ENCODE results near the gene FGFR3. TPM values are rescaled to one million over a fixed set of nuclear protein-coding genes. Genes with fewer than 3 reads are reported as not detected.

FGFR3 gene
- total and polyA plus RNA-seq, 10 of the 15 experiments (the other 5 are each of a cell fraction or from before 2014, with no cell fraction given): 0.05 to 0.33 (median 0.18) TPM; not detected in 6

- TF ChIP-seq PRDM15 (CRISPR knock-in tag; IDR thresholded peaks at IDR 0.05) (no peak), MTA2 (IDR thresholded peaks at IDR 0.05; ENCODE audit: low read depth) (no peak)
Measured at GRCh38 chr4:1819284-1819683, 26.2 kb downstream of the FGFR3 start (continued).

GRCh38 chr4:1819816-1820215, 26.7 kb downstream of the FGFR3 start:
- Histone ChIP-seq H3K27me3 (replicated peaks in 1 of 2; ENCODE audit: control insufficient read depth in 2 of 2, insufficient read depth in 2 of 2, low read length in 1 of 2) (no peaks in the 10 kb centered on the region), H2AFZ (ENCODE audit: control insufficient read depth, low read depth, low read length) (no peak overlapping the region), H3K27ac (ENCODE audit: control insufficient read depth, insufficient read depth) (no peak overlapping the region), H3K4me2 (ENCODE audit: control insufficient read depth, insufficient read depth) (no peak overlapping the region), H3K9ac (ENCODE audit: control insufficient read depth, insufficient read depth, low read length) (no peak overlapping the region), H4K20me1 (ENCODE audit: control insufficient read depth, insufficient read depth) (no peaks in the 10 kb centered on the region), H3K4me1 (ENCODE audit: control insufficient read depth, insufficient read depth, low read length) (no peaks in the 10 kb centered on the region), H3K36me3 (ENCODE audit: control insufficient read depth in 2 of 2, insufficient read depth in 2 of 2, low read length in 1 of 2) (peaks cover 16 to 37% of the 10 kb centered on the region in 2 experiments; a peak in 3 of 4 replicates), H3K4me3 (no peak overlapping the region), H3K79me2 (ENCODE audit: control insufficient read depth, insufficient read depth, low read length) (no peaks in the 10 kb centered on the region), H3K9me3 (replicated peaks; ENCODE audit: control insufficient read depth, insufficient read depth, low read length) (no peaks in the 10 kb centered on the region)
- ChIA-PET CTCF (interaction anchor here (1.2 kb wide), 2 partner anchors 9 to 11 kb away, joined by 3 read pairs; no protein-coding TSS in a partner anchor), POLR2A (no interaction called here), RAD21 (ENCODE audit: unreplicated experiment) (no interaction called here), SMC1A (ENCODE audit: uncharacterized antibody, unreplicated experiment) (interaction anchor here (1.6 kb wide), 1 partner anchor 80 kb away, joined by 4 read pairs; no protein-coding TSS in a partner anchor)
- ATAC-seq (no peak), DNase-seq (ENCODE audit: low read depth, low spot score) (no peak), FAIRE-seq (no peak)
- in situ Hi-C loops (cut with MboI): loop anchor here (5.0 kb wide), 1 partner anchor 78 kb away; no protein-coding TSS in a partner anchor
- 80% methylated on average over 7 of the region's 7 CpGs for WGBS (ENCODE audit: insufficient coverage, insufficient replicate concordance, low lambda C conversion rate, missing lambda C conversion rate)
- intact Hi-C loops (cut with micrococcal nuclease; ENCODE audit: unreplicated experiment): no loop called here
- no TSS peak for BruUV-seq (replicated peaks)
- TF ChIP-seq RAD21 (IDR thresholded peaks at IDR 0.05; ENCODE audit: insufficient read depth, low read depth, low read length) (no peak), HCFC1 (IDR thresholded peaks at IDR 0.05; ENCODE audit: low read length) (no peak), STAT3 (IDR thresholded peaks at IDR 0.05; ENCODE audit: low read depth, low read length) (no peak), MYB (IDR thresholded peaks at IDR 0.05; ENCODE audit: borderline replicate concordance, low read depth, low read length) (no peak), EGR1 (IDR thresholded peaks at IDR 0.05; ENCODE audit: borderline replicate concordance in 1 of 2, low read depth in 2 of 2, low read length in 2 of 2) (no peak), REST (IDR thresholded peaks at IDR 0.05; ENCODE audit: low read depth, low read length) (no peak), NFYB (IDR thresholded peaks at IDR 0.05; ENCODE audit: insufficient read depth, low read depth, low read length) (no peak), NKRF (conservative IDR thresholded peaks at IDR 0.05) (no peak)
